Naive thymus-derived CD4-positive, alpha-beta T cell (primary cell): Measurements from ENCODE around the gene PGK2. TPM values are rescaled to one million over a fixed set of nuclear protein-coding genes. Genes with fewer than 3 reads are reported as not detected.

Experiments
- ATAC-seq: fragments of 150-1000 bp; cut with Tn5 transposase; 2 replicates; pipeline ENCODE4 v1.10.0; 2021; ENCODE audit warnings: mild to moderate bottlenecking, moderate library complexity
- CTCF ChIA-PET: fragments of 350-600 bp; sonication (Branson Sonifier 250); formaldehyde crosslinking; loops from one replicate; lab custom pipeline; 2021; ENCODE audit warnings: antibody characterized with exemption; lab: Charles Lee
- POLR2A ChIA-PET: fragments of 350-600 bp; sonication (Branson Sonifier 250); formaldehyde crosslinking; loops from one replicate; lab custom pipeline; 2021; ENCODE audit warnings: antibody characterized with exemption, inconsistent platforms; lab: Charles Lee
- DNase-seq, 9 donors: peaks; one replicate each; pipeline versions ENCODE4 v3.0.0 to v3.0.0-alpha.2; 2020 to 2022; ENCODE audit warnings: mixed read lengths in 1 of 9
- H3K27ac ChIP-seq: one replicate; pipeline ENCODE4 v1.7.0; 2013; ENCODE audit warnings: mild to moderate bottlenecking, low read depth, low read length, moderate library complexity
- H3K27me3 ChIP-seq, 2 donors: one replicate each; pipeline ENCODE4 v1.7.0; 2013; ENCODE audit warnings: low read length in 2 of 2, mild to moderate bottlenecking in 2 of 2, moderate library complexity in 2 of 2; ENCODE audit not compliant: control insufficient read depth in 2 of 2, insufficient read depth in 2 of 2
- H3K36me3 ChIP-seq, 3 experiments: 1 replicate in 2 of 3; 2 replicates in 1 of 3; pipeline ENCODE4 v1.7.0; 2013; ENCODE audit warnings: low read length in 3 of 3, mild to moderate bottlenecking in 3 of 3, moderate library complexity in 1 of 3; ENCODE audit not compliant: insufficient read depth in 3 of 3, control insufficient read depth in 2 of 3
- H3K4me1 ChIP-seq, 2 donors: one replicate each; pipeline ENCODE4 v1.7.0; 2013; ENCODE audit warnings: low read length in 2 of 2, mild to moderate bottlenecking in 2 of 2, moderate library complexity in 1 of 2; ENCODE audit not compliant: control insufficient read depth in 2 of 2, insufficient read depth in 2 of 2
- H3K4me3 ChIP-seq: 2 replicates; pipeline ENCODE4 v1.7.0; 2013; ENCODE audit warnings: mild to moderate bottlenecking, low read length
- H3K9me3 ChIP-seq, 3 experiments: 1 replicate in 2 of 3; 2 replicates in 1 of 3; pipeline ENCODE4 v1.7.0; 2013; ENCODE audit warnings: low read length in 3 of 3; ENCODE audit not compliant: control insufficient read depth in 2 of 3
- H3K27ac Mint-ChIP-seq, 9 donors: one replicate each; pipeline ENCODE4 v1.8.0; 2020 to 2022; ENCODE audit warnings: mixed read lengths in 9 of 9, mild to moderate bottlenecking in 8 of 9, moderate library complexity in 5 of 9, inconsistent platforms in 2 of 9
- H3K27me3 Mint-ChIP-seq, 5 donors: one replicate each; pipeline ENCODE4 v1.8.0; 2021 to 2022; ENCODE audit warnings: mixed read lengths in 5 of 5, mild to moderate bottlenecking in 1 of 5
- H3K36me3 Mint-ChIP-seq, 5 donors: one replicate each; pipeline ENCODE4 v1.8.0; 2020 to 2022; ENCODE audit warnings: mixed read lengths in 5 of 5, mild to moderate bottlenecking in 3 of 5, inconsistent platforms in 1 of 5
- H3K4me1 Mint-ChIP-seq, 7 donors: one replicate each; pipeline ENCODE4 v1.8.0; 2020 to 2022; ENCODE audit warnings: mixed read lengths in 7 of 7, mild to moderate bottlenecking in 3 of 7, inconsistent platforms in 1 of 7
- H3K4me3 Mint-ChIP-seq, 10 donors: one replicate each; pipeline ENCODE4 v1.8.0; 2020 to 2022; ENCODE audit warnings: mild to moderate bottlenecking in 10 of 10, mixed read lengths in 10 of 10, moderate library complexity in 6 of 10, inconsistent platforms in 2 of 10
- H3K9me3 Mint-ChIP-seq, 11 donors: one replicate each; pipeline ENCODE4 v1.8.0; 2020 to 2022; ENCODE audit warnings: mixed read lengths in 11 of 11, mild to moderate bottlenecking in 4 of 11, inconsistent platforms in 1 of 11, moderate library complexity in 1 of 11
- intact Hi-C, 2 donors: fragments of 100-400 bp; cut with micrococcal nuclease; formaldehyde crosslinking; loops; one replicate each; pipeline ENCODE4 v1.15.1; 2023
- polyA plus RNA-seq, 2 donors: library from polyadenylated mRNA; unstranded; fragments of 300-500 nt; fragmentation: Illumina TruSeq; gene quantifications; one replicate each; pipeline ENCODE4 v1.2.3, GENCODE V29; 2021
- total RNA-seq, 6 experiments: library from RNA in 5 of 6; stranded (reverse) in 5 of 6; gene quantifications; 1 replicate in 5 of 6; 2 replicates in 1 of 6; pipeline ENCODE4 v1.2.3 and lab custom pipeline; 2021 to 2026

The PGK2 gene
- total RNA-seq (not detected), polyA plus RNA-seq (not detected), total RNA-seq (lab: John Stamatoyannopoulos, UW) (not detected)

- intact Hi-C loops: no loop called here
Observed at GRCh38 chr6:49787176-49787575, at the start of gene PGK2. Gene PGK2, minus strand, starts transcription at chr6:49787285. Its CDS starts 98 bp downstream, at chr6:49787187.

DNA sequence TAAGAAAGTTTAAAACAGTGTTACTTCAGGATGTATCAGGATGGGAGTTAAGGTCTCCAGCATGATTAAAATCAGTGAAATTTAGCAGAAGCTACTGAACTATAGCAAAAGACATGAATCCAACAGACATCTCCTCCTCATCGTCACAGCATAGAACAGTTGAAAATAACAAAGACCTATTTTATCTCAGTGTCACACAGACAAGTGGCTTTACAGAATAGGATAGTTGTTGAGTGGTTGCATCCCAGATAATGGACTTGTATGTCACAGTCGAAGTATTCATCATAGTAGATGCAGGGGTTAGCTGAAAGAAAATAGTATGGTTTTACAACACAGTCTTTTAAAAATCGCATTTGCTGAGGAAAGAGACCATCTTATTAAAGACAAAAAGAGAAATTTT, 48.1 kb upstream of the PGK2 start:
- H3K4me1 Mint-ChIP-seq: no peaks in the 10 kb centered on the region
- H3K27ac Mint-ChIP-seq: no peak overlapping the region
- intact Hi-C loops: no loop called here
- H3K27ac ChIP-seq: no peak overlapping the region
- DNase-seq: no peak
- no peaks in the 10 kb centered on the region for H3K4me1 ChIP-seq
- H3K36me3 Mint-ChIP-seq: no peaks in the 10 kb centered on the region
- no peak for ATAC-seq
- no peak overlapping the region for H3K4me3 ChIP-seq
- POLR2A ChIA-PET: no interaction called here
- H3K4me3 Mint-ChIP-seq: no peak overlapping the region
- no peaks in the 10 kb centered on the region for H3K27me3 ChIP-seq
- no peaks in the 10 kb centered on the region for H3K36me3 ChIP-seq
- H3K27me3 Mint-ChIP-seq: peaks cover 0 to 4% (median 0%) of the 10 kb centered on the region in 5 donors
- no peaks in the 10 kb centered on the region for H3K9me3 ChIP-seq
- H3K9me3 Mint-ChIP-seq: peaks cover 0 to 4% (median 0%) of the 10 kb centered on the region in 11 donors
- CTCF ChIA-PET: no interaction called here

More at GRCh38 chr6:49787176-49787575, at the start of gene PGK2:
- no peaks in the 10 kb centered on the region for H3K9me3 ChIP-seq
- Mint-ChIP-seq H3K36me3 (no peaks in the 10 kb centered on the region), H3K27ac (no peak within 1 kb of the TSS), H3K27me3 (no peaks in the 10 kb centered on the region), H3K4me1 (peaks cover 0 to 1% (median 0%) of the 10 kb centered on the region in 7 donors), H3K9me3 (peaks cover 0 to 10% (median 0%) of the 10 kb centered on the region in 11 donors), H3K4me3 (no peak within 1 kb of the TSS)
- CTCF ChIA-PET: no interaction called here
- H3K27me3 ChIP-seq: no peaks in the 10 kb centered on the region
- no peaks in the 10 kb centered on the region for H3K36me3 ChIP-seq
- H3K4me3 ChIP-seq: no peak within 1 kb of the TSS
- DNase-seq: no peak
- ATAC-seq: no peak
- POLR2A ChIA-PET: no interaction called here
- no peak within 1 kb of the TSS for H3K27ac ChIP-seq
- H3K4me1 ChIP-seq: no peaks in the 10 kb centered on the region

DNA sequence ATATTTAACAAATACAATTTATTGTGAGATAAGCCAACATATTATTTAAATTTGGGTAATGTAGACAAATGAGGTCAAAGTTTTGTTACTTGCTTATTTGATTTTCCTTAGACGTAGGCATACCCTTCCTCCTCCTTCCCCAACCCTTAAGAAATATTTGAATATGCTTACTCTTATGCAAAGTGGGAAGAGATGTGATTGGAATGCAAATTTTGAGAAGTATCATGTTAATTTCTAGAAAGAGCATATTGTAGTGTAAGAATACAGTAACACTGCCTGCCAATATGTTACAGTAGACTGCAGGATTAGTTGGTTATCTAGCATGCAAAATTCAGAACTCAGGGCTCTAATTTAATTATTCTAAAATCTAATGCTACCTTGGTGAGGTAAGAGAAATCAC, 46.3 kb upstream of the PGK2 start:
- Histone ChIP-seq H3K27ac (no peak overlapping the region), H3K4me3 (no peak overlapping the region), H3K36me3 (no peaks in the 10 kb centered on the region), H3K9me3 (no peaks in the 10 kb centered on the region), H3K27me3 (no peaks in the 10 kb centered on the region), H3K4me1 (no peaks in the 10 kb centered on the region)
- no peaks in the 10 kb centered on the region for H3K4me1 Mint-ChIP-seq
- DNase-seq (no peak), ATAC-seq (no peak)
- peaks cover 0 to 5% (median 0%) of the 10 kb centered on the region in 11 donors for H3K9me3 Mint-ChIP-seq
- peaks cover 0 to 4% (median 0%) of the 10 kb centered on the region in 5 donors for H3K27me3 Mint-ChIP-seq
- no peak overlapping the region for H3K27ac Mint-ChIP-seq
- POLR2A ChIA-PET: no interaction called here
- intact Hi-C loops: no loop called here
- CTCF ChIA-PET: no interaction called here
- no peaks in the 10 kb centered on the region for H3K36me3 Mint-ChIP-seq
- H3K4me3 Mint-ChIP-seq: no peak overlapping the region

- intact Hi-C loops: no loop called here
- Histone ChIP-seq H3K4me1 (no peaks in the 10 kb centered on the region), H3K27ac (no peak overlapping the region), H3K27me3 (no peaks in the 10 kb centered on the region), H3K9me3 (no peaks in the 10 kb centered on the region), H3K36me3 (no peaks in the 10 kb centered on the region), H3K4me3 (no peak overlapping the region)
- DNase-seq (no peak), ATAC-seq (no peak)
- Mint-ChIP-seq H3K27ac (no peak overlapping the region), H3K9me3 (peaks cover 0 to 5% (median 0%) of the 10 kb centered on the region in 11 donors), H3K4me3 (no peak overlapping the region), H3K36me3 (no peaks in the 10 kb centered on the region), H3K4me1 (peaks cover 0 to 1% (median 0%) of the 10 kb centered on the region in 7 donors), H3K27me3 (peaks cover 0 to 5% (median 0%) of the 10 kb centered on the region in 5 donors)
- CTCF ChIA-PET: no interaction called here
- POLR2A ChIA-PET: no interaction called here
Observed at GRCh38 chr6:49826743-49827406, 39.8 kb upstream of the PGK2 start.

DNA sequence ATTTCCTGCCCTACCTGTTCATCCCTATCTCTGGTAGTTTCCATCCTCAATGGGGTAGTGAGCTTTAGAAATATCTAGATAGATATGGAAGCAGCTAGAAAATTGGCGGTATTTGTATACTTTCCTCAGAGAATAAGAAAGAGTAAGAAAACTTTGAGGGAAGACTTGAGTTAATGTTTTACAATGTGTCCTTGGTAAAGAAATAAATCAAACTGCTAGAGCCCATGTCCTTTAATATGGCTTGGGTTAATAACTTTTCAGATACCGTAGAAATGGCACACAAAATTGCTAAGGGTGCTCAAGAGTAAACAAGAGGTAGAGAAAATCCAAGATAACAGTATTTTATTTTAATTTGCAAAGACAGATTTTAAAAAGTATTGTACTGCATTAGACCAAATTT, 28.1 kb upstream of the PGK2 start:
- Histone ChIP-seq H3K4me1 (no peaks in the 10 kb centered on the region), H3K4me3 (no peak overlapping the region), H3K27ac (no peak overlapping the region), H3K27me3 (no peaks in the 10 kb centered on the region), H3K36me3 (no peaks in the 10 kb centered on the region), H3K9me3 (no peaks in the 10 kb centered on the region)
- DNase-seq (no peak), ATAC-seq (no peak)
- POLR2A ChIA-PET: no interaction called here
- no peaks in the 10 kb centered on the region for H3K27me3 Mint-ChIP-seq
- H3K9me3 Mint-ChIP-seq: peaks cover 0 to 5% (median 0%) of the 10 kb centered on the region in 11 donors
- intact Hi-C loops: no loop called here
- CTCF ChIA-PET: no interaction called here
- no peaks in the 10 kb centered on the region for H3K36me3 Mint-ChIP-seq
- H3K4me1 Mint-ChIP-seq: no peaks in the 10 kb centered on the region
- no peak overlapping the region for H3K27ac Mint-ChIP-seq
- H3K4me3 Mint-ChIP-seq: no peak overlapping the region

DNA sequence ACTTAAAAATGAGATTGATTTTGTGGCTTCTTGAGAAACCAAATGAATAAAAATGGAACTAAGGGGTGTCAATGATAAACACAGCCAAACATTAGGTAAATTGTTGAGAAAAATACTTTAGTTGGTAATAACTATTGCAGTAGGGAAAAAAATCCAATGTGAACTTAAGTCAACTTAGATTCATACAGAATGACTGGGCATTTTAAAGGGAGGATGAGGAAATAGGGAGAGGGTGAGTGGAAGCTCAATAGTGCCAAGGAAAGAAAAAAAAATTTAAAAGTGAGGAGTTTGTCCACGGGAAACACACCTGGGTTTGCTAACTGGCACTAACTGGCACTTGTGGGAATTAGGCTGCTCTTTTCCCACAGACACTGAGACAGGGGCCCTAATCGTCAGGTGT, 26.2 kb upstream of the PGK2 start:
- Mint-ChIP-seq H3K27ac (no peak overlapping the region), H3K4me1 (no peaks in the 10 kb centered on the region), H3K36me3 (no peaks in the 10 kb centered on the region), H3K9me3 (peaks cover 0 to 5% (median 0%) of the 10 kb centered on the region in 11 donors), H3K27me3 (no peaks in the 10 kb centered on the region), H3K4me3 (no peak overlapping the region)
- intact Hi-C loops: no loop called here
- no peaks in the 10 kb centered on the region for H3K9me3 ChIP-seq
- H3K4me3 ChIP-seq: no peak overlapping the region
- no peaks in the 10 kb centered on the region for H3K4me1 ChIP-seq
- POLR2A ChIA-PET: no interaction called here
- no peak overlapping the region for H3K27ac ChIP-seq
- CTCF ChIA-PET: no interaction called here
- no peak for DNase-seq
- no peaks in the 10 kb centered on the region for H3K36me3 ChIP-seq
- no peaks in the 10 kb centered on the region for H3K27me3 ChIP-seq
- ATAC-seq: no peak

DNA sequence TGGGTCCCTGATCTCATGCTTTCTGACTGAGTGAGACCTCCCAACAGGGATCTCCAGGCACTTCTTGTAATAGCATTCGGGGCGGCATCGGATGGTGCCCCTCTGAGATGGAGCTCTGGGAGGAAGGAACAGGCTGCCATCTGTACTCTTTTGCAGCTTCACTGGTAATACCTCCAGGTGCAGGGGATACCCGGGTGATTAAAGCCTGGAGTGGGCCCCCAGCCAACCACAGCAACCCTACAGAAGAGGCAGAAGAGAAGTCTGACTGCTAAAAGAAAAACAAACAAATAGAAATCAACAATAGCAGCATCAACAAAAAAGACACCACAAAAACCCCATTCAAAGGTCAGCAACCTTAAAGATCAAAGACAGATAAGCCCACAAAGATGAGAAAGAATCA, 19.1 kb upstream of the PGK2 start:
- Histone ChIP-seq H3K27ac (no peak overlapping the region), H3K27me3 (no peaks in the 10 kb centered on the region), H3K9me3 (no peaks in the 10 kb centered on the region), H3K36me3 (no peaks in the 10 kb centered on the region), H3K4me1 (no peaks in the 10 kb centered on the region), H3K4me3 (no peak overlapping the region)
- H3K9me3 Mint-ChIP-seq: peaks cover 0 to 9% (median 3%) of the 10 kb centered on the region in 11 donors
- H3K27ac Mint-ChIP-seq: no peak overlapping the region
- H3K4me3 Mint-ChIP-seq: no peak overlapping the region
- DNase-seq (no peak), ATAC-seq (no peak)
- H3K4me1 Mint-ChIP-seq: no peaks in the 10 kb centered on the region
- ChIA-PET POLR2A (no interaction called here), CTCF (no interaction called here)
- no peaks in the 10 kb centered on the region for H3K27me3 Mint-ChIP-seq
- H3K36me3 Mint-ChIP-seq: peaks cover 0 to 3% (median 0%) of the 10 kb centered on the region in 5 donors
- intact Hi-C loops: no loop called here
